Epithelial cell of esophagus (primary cell): ENCODE measurements around the gene KCND3.

Experiments used
- DNase-seq: peaks from one replicate; pipeline ENCODE4 v3.0.0; 2010; ENCODE audit warnings: low read depth
- H3K4me3 ChIP-seq: 2 replicates; pipeline ENCODE4 v1.5.1; 2011; ENCODE audit warnings: mild to moderate bottlenecking, low read length, control low read depth
- TF ChIP-seq, protein P1 (sequence below): IDR thresholded peaks from 2 replicates; pipeline ENCODE4 v1.5.1; 2011; ENCODE audit warnings: low read depth, mild to moderate bottlenecking, low read length, control low read depth, inconsistent platforms; ENCODE audit not compliant: insufficient read depth; ENCODE audit errors: missing control alignments

KCND3 gene

DNA sequence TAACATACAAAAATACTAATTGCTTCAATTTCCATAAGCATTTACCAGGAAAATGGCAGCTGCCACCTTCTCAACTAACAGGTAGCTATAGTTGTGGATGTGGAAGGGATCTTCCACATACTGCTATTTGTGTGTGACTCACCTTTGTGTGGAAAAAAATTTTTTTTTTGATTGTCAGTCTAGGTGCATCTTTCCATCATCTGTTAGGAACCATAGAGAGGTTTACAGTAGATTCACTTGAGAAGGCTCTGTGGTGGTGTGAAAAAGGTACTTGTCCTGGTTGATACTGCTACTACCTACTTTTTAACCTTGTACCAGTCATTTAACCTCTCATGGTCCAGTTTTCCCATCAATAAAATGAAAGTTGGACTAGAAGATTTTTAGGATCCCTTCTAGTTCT lies 220.8 kb downstream of the KCND3 start:
- DNase-seq, result no peak
- TF ChIP-seq, protein P1, sequence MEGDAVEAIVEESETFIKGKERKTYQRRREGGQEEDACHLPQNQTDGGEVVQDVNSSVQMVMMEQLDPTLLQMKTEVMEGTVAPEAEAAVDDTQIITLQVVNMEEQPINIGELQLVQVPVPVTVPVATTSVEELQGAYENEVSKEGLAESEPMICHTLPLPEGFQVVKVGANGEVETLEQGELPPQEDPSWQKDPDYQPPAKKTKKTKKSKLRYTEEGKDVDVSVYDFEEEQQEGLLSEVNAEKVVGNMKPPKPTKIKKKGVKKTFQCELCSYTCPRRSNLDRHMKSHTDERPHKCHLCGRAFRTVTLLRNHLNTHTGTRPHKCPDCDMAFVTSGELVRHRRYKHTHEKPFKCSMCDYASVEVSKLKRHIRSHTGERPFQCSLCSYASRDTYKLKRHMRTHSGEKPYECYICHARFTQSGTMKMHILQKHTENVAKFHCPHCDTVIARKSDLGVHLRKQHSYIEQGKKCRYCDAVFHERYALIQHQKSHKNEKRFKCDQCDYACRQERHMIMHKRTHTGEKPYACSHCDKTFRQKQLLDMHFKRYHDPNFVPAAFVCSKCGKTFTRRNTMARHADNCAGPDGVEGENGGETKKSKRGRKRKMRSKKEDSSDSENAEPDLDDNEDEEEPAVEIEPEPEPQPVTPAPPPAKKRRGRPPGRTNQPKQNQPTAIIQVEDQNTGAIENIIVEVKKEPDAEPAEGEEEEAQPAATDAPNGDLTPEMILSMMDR, result no peak
- no peak overlapping the region for H3K4me3 ChIP-seq

GRCh38 chr1:111768023-111768422 lies 221.4 kb downstream of the KCND3 start:
- no peak overlapping the region for H3K4me3 ChIP-seq
- TF ChIP-seq, protein P1, result no peak
- no peak for DNase-seq

DNA sequence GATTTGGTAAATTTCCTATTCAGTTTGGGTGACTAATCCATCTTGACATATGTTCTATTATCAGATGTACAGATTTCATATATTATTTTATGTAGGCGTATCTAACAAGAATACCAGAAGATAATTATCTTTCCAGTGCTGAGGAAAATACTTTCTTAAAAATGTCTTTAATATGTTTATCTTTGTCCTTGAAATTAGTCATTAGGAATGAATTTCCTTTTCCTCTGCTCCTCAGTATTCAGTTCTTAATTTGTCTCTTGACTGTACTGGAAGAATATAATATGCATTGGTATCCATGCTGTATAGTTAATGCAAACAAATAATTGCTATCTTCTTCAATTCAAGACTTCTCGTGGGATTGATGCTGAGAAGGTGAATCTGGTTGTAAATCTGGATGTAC lies 227.1 kb downstream of the KCND3 start:
- TF ChIP-seq, protein P1, result no peak
- DNase-seq, result no peak
- no peak overlapping the region for H3K4me3 ChIP-seq

- TF ChIP-seq, protein P1, result no peak
- no peak for DNase-seq
- H3K4me3 ChIP-seq, result no peak overlapping the region
Measured at GRCh38 chr1:111761717-111762116, 227.8 kb downstream of the KCND3 start.

GRCh38 chr1:111758373-111758772 lies 231.1 kb downstream of the KCND3 start:
- no peak for DNase-seq
- TF ChIP-seq, protein P1, result peak; percentile 17
- H3K4me3 ChIP-seq, result no peak overlapping the region

- no peak for DNase-seq
Measured at GRCh38 chr1:111756124-111756513, 233.3 kb downstream of the KCND3 start.

GRCh38 chr1:111755331-111756123 lies 233.9 kb downstream of the KCND3 start, which contains the start of gene DDX20:
DDX20 (plus strand) TSS chr1:111755901; CDS start chr1:111755925, 24 bp downstream.
- TF ChIP-seq, protein P1, result peak; percentile 59
- peak within 1 kb of the TSS; percentile 80 for H3K4me3 ChIP-seq
- DNase-seq, result peak; percentile 97

More at GRCh38 chr1:111756124-111756513, 233.3 kb downstream of the KCND3 start:
- H3K4me3 ChIP-seq, result peak overlapping the region; percentile 80
- TF ChIP-seq, protein P1, result no peak
